Activated CD4-positive, CD25-positive, alpha-beta regulatory T cell treated with anti-CD3 and anti-CD28 coated beads, Interleukin-2, amount 50 U/mL, for 16 hours (primary cell): Measurements from ENCODE around the gene OR2T35.

Experiments used
- DNase-seq: peaks from one replicate; pipeline ENCODE4 v3.0.0-alpha.2; 2020; ENCODE audit warnings: low read depth, low spot score

The OR2T35 gene

GRCh38 chr1:248625971-248626370 is 19.1 kb downstream of the OR2T35 start:
- DNase-seq: no peak

- no peak for DNase-seq
These were observed 19.9 kb downstream of the OR2T35 start for GRCh38 chr1:248625166-248625565.

- no peak for DNase-seq
These were observed 22.5 kb downstream of the OR2T35 start for GRCh38 chr1:248622570-248623001.

- no peak for DNase-seq
These were observed 23.3 kb downstream of the OR2T35 start for GRCh38 chr1:248621770-248622169.

- peak; percentile 9 for DNase-seq
These were observed 26.2 kb downstream of the OR2T35 start for GRCh38 chr1:248618878-248619277.

GRCh38 chr1:248618119-248618518 is 27.0 kb downstream of the OR2T35 start:
- no peak for DNase-seq

GRCh38 chr1:248613742-248614141 is 31.3 kb downstream of the OR2T35 start:
- no peak for DNase-seq

- no peak for DNase-seq
These were observed 33.1 kb downstream of the OR2T35 start for GRCh38 chr1:248611883-248612414.

GRCh38 chr1:248610301-248610700 is 34.8 kb downstream of the OR2T35 start:
- DNase-seq: no peak

GRCh38 chr1:248599396-248599795 is 45.7 kb downstream of the OR2T35 start:
- no peak for DNase-seq

GRCh38 chr1:248597589-248597988 is 47.5 kb downstream of the OR2T35 start, which contains the start of gene OR2T10:
Gene OR2T10 (minus strand): TSS chr1:248597700. CDS start chr1:248593768, 3,932 bp downstream.
- DNase-seq: no peak

GRCh38 chr1:248596615-248597014 is 48.5 kb downstream of the OR2T35 start:
- DNase-seq: no peak

GRCh38 chr1:248593226-248593625 is 51.9 kb downstream of the OR2T35 start:
- DNase-seq: no peak

GRCh38 chr1:248592655-248593054 is 52.4 kb downstream of the OR2T35 start:
- DNase-seq: no peak

GRCh38 chr1:248590055-248590454 is 55.0 kb downstream of the OR2T35 start:
- no peak for DNase-seq

- no peak for DNase-seq
These were observed 55.7 kb downstream of the OR2T35 start for GRCh38 chr1:248589334-248589733.
